GM21526 (cell line): ENCODE measurements around the gene KEL.

Experiments
- ATAC-seq: cut with Tn5 transposase; IDR thresholded peaks from one replicate; pipeline ENCODE4 v1.9.1; 2021; ENCODE audit warnings: moderate library complexity; ENCODE audit not compliant: unreplicated experiment, low FRiP score

KEL gene

GRCh38 chr7:142963993-142964392, 1.8 kb upstream of the KEL start:
- no peak for ATAC-seq

GRCh38 chr7:142962991-142963390, 828 bp upstream of the KEL start:
- ATAC-seq: no peak

DNA sequence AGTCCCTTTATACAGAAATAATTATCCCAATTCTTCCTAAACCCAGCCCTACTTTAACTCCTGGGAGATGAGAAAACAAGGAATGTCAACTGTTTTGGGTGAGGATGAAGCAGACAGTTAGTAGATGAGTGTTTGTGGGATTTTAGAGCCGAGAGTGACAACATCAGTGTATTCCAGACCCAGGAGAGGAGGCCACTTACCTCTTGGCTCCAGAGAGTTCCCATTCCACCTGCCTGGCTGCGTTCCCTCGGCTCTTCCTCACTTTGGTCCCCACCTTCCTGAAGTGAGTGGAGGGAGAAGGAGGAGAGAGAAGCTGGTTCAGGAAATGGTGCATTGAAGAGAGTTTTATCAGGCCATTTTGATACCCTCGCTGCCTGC, 579 bp downstream of the KEL start:
- ATAC-seq: no peak

DNA sequence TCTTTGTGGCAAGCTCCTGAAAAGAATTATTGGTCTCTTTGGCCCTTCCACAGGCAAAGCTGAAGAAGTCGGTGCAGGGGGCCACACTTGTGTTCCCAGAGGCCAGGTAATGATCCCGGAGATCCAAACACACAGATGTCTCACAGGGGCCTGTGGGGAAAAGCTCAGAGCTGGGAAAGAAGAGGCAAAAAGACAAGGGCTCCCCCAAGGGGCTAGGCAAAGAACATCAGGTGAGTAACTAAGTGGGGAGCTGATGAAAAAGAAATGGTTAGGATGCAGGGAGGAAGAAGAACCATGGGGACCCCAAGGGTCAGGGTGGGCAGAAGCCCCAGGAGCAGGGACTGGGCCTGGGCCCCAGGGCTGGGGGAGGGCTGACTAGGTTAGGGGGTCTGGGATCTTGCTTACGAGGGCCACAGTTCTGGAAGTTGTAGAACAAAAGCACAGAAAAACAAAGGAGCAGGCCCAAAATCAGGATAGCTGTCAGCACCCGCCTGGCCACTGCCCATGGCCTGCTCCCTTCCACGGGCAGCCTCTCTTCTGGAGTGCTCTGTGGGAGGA, 1.1 kb downstream of the KEL start:
- no peak for ATAC-seq

GRCh38 chr7:142959202-142959601, 3.0 kb downstream of the KEL start:
- ATAC-seq: no peak

GRCh38 chr7:142957723-142958122, 4.4 kb downstream of the KEL start:
- no peak for ATAC-seq

DNA sequence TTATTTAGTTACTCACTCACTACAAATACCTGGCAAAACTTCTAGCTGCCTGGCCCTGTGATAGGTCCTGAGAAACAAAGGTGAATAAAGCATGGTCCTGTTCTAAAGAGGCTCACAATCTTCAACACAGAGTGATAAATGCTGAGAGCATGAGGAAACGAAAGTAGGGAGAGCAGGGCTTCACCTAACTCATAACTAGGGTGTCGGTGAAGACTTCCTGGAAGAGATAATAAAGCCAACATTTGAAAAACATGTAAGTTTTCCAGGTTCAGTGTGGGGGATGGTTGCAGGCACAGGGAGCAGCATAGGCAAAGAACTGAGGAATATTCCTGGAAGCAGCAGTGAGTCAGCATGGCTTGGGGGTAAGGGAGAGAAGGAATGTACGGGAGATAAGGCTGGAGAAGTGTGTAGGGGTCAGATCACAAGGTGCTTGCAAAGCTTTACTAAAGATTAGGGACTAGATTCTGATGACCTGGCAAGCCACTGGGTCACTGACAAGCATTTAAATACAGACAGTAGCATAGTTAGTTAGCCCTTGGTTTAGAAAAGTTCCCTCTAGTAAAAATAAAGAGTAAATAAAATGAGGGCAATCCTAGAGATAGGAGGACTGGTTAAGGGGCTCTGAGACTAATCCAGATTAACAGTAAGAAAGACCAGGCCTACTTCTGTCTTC, 5.1 kb downstream of the KEL start:
- no peak for ATAC-seq

DNA sequence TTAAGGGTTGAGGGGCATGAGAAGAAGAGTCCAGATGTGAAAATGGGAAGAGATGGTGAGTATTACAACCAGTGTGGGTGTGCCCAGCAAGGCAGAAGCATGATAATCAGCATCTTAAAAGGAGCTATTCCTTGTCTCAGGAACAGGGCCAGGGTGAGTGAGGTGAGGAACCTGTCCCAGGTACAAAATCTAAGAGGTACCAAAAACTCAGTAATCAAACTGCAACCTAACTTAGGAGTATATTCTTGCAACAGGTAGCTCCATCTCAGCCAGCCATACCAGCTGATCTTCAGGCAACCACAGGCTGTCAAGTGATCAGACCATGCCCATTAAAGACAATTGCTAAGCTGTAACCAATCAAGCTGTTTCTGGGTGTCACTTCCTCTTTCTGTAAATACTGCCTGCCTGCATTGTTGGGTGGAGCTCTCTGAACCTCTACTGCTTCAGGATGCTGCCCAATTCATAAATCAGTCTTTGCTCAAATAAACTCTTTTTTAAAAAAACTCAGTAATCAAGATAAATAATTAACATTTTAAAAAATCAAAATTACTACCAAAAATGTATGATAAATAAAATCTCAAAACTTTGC, 7.4 kb downstream of the KEL start:
- peak; percentile 63 for ATAC-seq

DNA sequence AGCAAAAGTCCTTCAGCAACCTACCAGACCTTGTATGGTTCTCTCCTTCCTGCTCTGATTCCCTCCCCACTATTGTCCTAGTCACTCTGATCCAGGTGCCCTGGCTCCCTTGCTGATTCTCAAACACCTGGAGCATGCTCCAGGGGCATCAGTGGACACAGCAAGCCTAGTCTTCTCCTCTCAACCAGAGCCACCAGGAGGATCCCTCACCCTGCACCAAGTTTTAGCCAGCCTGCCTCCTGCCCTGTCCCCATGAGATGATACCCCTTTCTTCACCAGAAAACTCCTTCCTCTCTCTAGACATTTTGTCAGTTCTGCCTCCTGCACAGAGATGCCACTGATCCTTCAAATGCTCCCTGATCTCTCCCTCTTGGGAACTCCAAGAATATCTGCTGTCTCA, 11.9 kb downstream of the KEL start:
- ATAC-seq: no peak

DNA sequence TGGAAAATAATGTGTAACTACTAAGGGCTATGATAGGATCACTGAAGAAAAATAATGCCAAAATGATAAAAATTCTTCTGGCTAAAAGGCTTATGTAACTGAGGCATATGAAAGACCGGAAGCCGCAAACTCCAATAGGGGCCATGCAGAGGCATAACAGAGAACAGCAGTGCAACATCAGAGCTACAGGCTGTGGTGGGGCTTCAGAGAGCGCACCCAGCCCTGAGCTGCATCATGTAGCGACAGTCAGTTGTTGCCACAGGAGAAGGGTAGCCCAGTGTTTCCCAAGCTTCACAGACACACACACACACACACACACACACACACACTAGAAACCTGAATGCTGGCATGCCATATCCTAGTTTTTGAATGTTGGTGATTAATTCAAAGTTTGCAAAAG, 13.6 kb downstream of the KEL start:
- ATAC-seq: no peak

DNA sequence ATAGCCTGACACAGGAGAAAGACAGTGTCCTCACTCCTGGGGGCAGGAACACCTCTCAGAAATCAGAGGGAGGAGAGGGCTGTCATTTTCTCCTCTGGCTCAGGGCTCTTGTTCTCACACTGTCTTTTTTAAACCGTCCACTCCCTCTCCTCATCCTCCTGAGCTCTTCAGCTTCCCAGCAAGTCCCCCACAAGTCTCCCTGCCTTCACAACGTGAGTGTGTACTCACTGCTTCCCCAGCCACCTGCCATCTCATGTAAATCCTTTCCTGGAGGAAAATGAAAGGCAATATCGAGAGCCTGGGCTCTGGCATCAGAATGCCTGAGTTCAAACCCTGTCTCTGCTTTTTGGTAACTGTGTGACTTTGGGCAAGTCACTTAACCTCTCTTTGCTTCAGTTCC, 17.2 kb downstream of the KEL start:
- no peak for ATAC-seq

- ATAC-seq: no peak
These were observed 18.4 kb downstream of the KEL start for GRCh38 chr7:142943706-142944268.

- ATAC-seq: no peak
These were observed 19.4 kb downstream of the KEL start for GRCh38 chr7:142942746-142943145.

GRCh38 chr7:142941541-142941940, 20.6 kb downstream of the KEL start:
- no peak for ATAC-seq

DNA sequence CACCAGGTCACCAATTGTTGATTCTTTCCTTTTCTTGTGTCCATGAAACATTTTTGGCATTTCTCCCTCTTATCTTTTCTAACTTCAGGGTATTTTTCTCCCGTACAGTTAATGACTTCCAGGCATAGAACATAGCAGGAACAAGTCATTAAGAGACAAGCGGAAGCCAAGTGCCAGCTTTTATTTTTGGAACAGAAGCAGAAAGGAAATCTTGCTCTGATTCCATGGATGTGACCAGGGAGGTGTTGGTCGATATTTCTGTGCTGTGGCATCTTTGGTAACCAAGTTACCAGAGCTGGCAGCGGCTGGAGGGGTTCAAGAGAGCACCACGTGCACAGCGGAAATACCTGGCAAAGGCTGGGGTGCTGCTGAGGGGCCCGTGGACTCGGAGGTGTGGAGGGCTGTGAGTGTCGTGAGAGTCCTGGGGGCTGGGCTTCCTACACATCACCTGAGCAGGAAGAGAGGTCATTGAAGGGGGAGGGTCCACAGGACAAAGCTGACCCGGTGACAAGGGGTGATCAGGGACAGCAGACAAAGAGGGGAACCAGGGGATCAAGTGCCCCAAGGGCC, 21.1 kb downstream of the KEL start:
- ATAC-seq: no peak

- no peak for ATAC-seq
These were observed 22.8 kb downstream of the KEL start, which contains the start of gene LLCFC1 for GRCh38 chr7:142939226-142939910. LLCFC1 (plus strand) TSS chr7:142939484; CDS start chr7:142939622, 138 bp downstream.

- ATAC-seq: no peak
These were observed 23.6 kb downstream of the KEL start for GRCh38 chr7:142938611-142939010.

GRCh38 chr7:142935941-142936565, 26.1 kb downstream of the KEL start:
- ATAC-seq: no peak

- no peak for ATAC-seq
These were observed 28.1 kb downstream of the KEL start for GRCh38 chr7:142934056-142934455.

DNA sequence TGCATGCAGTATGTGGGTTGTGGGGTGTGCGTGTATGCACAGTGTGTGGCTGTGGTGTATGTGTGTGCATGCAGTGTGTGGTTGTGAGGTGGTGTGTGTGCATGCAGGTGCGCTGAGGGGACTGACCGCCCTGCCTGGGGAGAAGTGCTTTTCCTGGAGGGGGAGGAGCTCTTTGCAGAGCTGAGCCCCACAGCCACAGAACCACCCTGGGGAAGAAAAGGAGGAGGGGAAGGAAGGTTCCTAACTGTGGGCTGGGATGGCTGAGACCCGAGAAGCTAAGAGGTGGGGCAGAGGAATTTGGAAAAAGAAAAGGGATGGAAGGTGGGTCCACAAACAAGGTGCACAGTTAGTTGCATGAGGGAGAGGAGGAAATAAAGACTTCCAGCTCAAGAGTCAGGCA, 28.5 kb downstream of the KEL start, which contains the start of gene TRPV5:
Gene TRPV5 (minus strand): TSS at position 123 of the 400 bp plus-strand sequence. CDS start 287 bp downstream, outside the sequence.
- no peak for ATAC-seq
